SKM-1 treated with dmso at 0.1 percent for 144 hours (cell line): ENCODE measurements around the gene CRISP2.

ENCODE experiments used
- DNase-seq: peaks from one replicate; lab custom pipeline; 2025; ENCODE audit not compliant: unreplicated experiment; lab: John Stamatoyannopoulos, UW

The CRISP2 gene

GRCh38 chr6:49662231-49662891 lies 51.0 kb downstream of the CRISP2 start:
- no peak for DNase-seq

GRCh38 chr6:49653942-49654341 lies 59.4 kb downstream of the CRISP2 start:
- DNase-seq, result no peak

- DNase-seq, result no peak
These were observed 59.9 kb downstream of the CRISP2 start for GRCh38 chr6:49653438-49653837.

- no peak for DNase-seq
These were observed 62.1 kb downstream of the CRISP2 start for GRCh38 chr6:49651239-49651638.

- no peak for DNase-seq
These were observed 63.4 kb downstream of the CRISP2 start for GRCh38 chr6:49649988-49650387.

GRCh38 chr6:49648036-49648435 lies 65.3 kb downstream of the CRISP2 start:
- no peak for DNase-seq

- no peak for DNase-seq
These were observed 65.9 kb downstream of the CRISP2 start for GRCh38 chr6:49647476-49647875.

- DNase-seq, result no peak
These were observed 66.4 kb downstream of the CRISP2 start for GRCh38 chr6:49646942-49647341.

- DNase-seq, result no peak
These were observed 67.1 kb downstream of the CRISP2 start for GRCh38 chr6:49646130-49646824.

GRCh38 chr6:49645139-49645538 lies 68.2 kb downstream of the CRISP2 start:
- no peak for DNase-seq
